ENCODE data around the gene RFFL.

RFFL gene

GRCh38 chr17:35081638-35082037, 18.1 kb upstream of the RFFL start:
- no peak for DNase-seq (ENCODE audit: low read depth)

GRCh38 chr17:35080536-35080935, 17.0 kb upstream of the RFFL start:
- DNase-seq (ENCODE audit: low read depth): no peak

- no peak for DNase-seq (ENCODE audit: low read depth)
Measured at GRCh38 chr17:35079547-35080423, 16.3 kb upstream of the RFFL start.

GRCh38 chr17:35076874-35077273, 13.4 kb upstream of the RFFL start:
- no peak for DNase-seq (ENCODE audit: low read depth)

GRCh38 chr17:35074711-35075707, 11.5 kb upstream of the RFFL start:
- DNase-seq (ENCODE audit: low read depth): no peak

GRCh38 chr17:35073991-35074627, 10.6 kb upstream of the RFFL start:
- DNase-seq (ENCODE audit: low read depth): no peak

GRCh38 chr17:35073183-35073790, 9.8 kb upstream of the RFFL start:
- DNase-seq (ENCODE audit: low read depth): no peak

GRCh38 chr17:35069311-35069710, 5.8 kb upstream of the RFFL start:
- DNase-seq (ENCODE audit: low read depth): no peak

GRCh38 chr17:35068249-35068648, 4.7 kb upstream of the RFFL start:
- no peak for DNase-seq (ENCODE audit: low read depth)

- no peak for DNase-seq (ENCODE audit: low read depth)
Measured at GRCh38 chr17:35065880-35066279, 2.4 kb upstream of the RFFL start.

GRCh38 chr17:35064516-35065215, 1.2 kb upstream of the RFFL start:
- no peak for DNase-seq (ENCODE audit: low read depth)

GRCh38 chr17:35062308-35062707, 1.2 kb downstream of the RFFL start:
- no peak for DNase-seq (ENCODE audit: low read depth)

- no peak for DNase-seq (ENCODE audit: low read depth)
Measured at GRCh38 chr17:35057332-35057915, 6.1 kb downstream of the RFFL start.

- no peak for DNase-seq (ENCODE audit: low read depth)
Measured at GRCh38 chr17:35056013-35056412, 7.5 kb downstream of the RFFL start.

- no peak for DNase-seq (ENCODE audit: low read depth)
Measured at GRCh38 chr17:35053204-35053603, 10.3 kb downstream of the RFFL start.

- no peak for DNase-seq (ENCODE audit: low read depth)
Measured at GRCh38 chr17:35052780-35053179, 10.7 kb downstream of the RFFL start.

- DNase-seq (ENCODE audit: low read depth): no peak
Measured at GRCh38 chr17:35052241-35052610, 11.3 kb downstream of the RFFL start.

GRCh38 chr17:35051579-35052240, 11.8 kb downstream of the RFFL start:
- DNase-seq (ENCODE audit: low read depth): no peak

- no peak for DNase-seq (ENCODE audit: low read depth)
Measured at GRCh38 chr17:35051183-35051578, 12.3 kb downstream of the RFFL start.

GRCh38 chr17:35050170-35050569, 13.3 kb downstream of the RFFL start:
- DNase-seq (ENCODE audit: low read depth): no peak

Data from HS-27A (cell line).